GF-D8 (cell line): ENCODE data around the gene LIX1.

Experiments used
- DNase-seq: peaks from one replicate; lab custom pipeline; 2025; lab: John Stamatoyannopoulos, UW

The LIX1 gene

GRCh38 chr5:97074859-97075489 is 67.4 kb downstream of the LIX1 start:
- DNase-seq, result no peak

- no peak for DNase-seq
These were observed 69.0 kb downstream of the LIX1 start for GRCh38 chr5:97073420-97073819.

- DNase-seq, result no peak
These were observed 69.7 kb downstream of the LIX1 start for GRCh38 chr5:97072696-97073095.

- DNase-seq, result no peak
These were observed 70.4 kb downstream of the LIX1 start for GRCh38 chr5:97071993-97072392.

- DNase-seq, result no peak
These were observed 71.3 kb downstream of the LIX1 start for GRCh38 chr5:97071101-97071500.

- DNase-seq, result no peak
These were observed 72.2 kb downstream of the LIX1 start for GRCh38 chr5:97070234-97070633.

- no peak for DNase-seq
These were observed 75.0 kb downstream of the LIX1 start for GRCh38 chr5:97067296-97067850.

GRCh38 chr5:97065475-97065874 is 76.9 kb downstream of the LIX1 start:
- DNase-seq, result no peak

GRCh38 chr5:97063251-97063650 is 79.2 kb downstream of the LIX1 start:
- DNase-seq, result no peak

- DNase-seq, result no peak
These were observed 80.4 kb downstream of the LIX1 start for GRCh38 chr5:97062046-97062445.

- no peak for DNase-seq
These were observed 86.1 kb downstream of the LIX1 start for GRCh38 chr5:97056263-97056662.

GRCh38 chr5:97049175-97049574 is 93.2 kb downstream of the LIX1 start:
- DNase-seq, result no peak

GRCh38 chr5:97047076-97047475 is 95.3 kb downstream of the LIX1 start:
- no peak for DNase-seq

GRCh38 chr5:97046270-97046982 is 96.0 kb downstream of the LIX1 start:
- DNase-seq, result no peak

GRCh38 chr5:97044052-97044451 is 98.4 kb downstream of the LIX1 start:
- DNase-seq, result no peak

- DNase-seq, result no peak
These were observed 98.9 kb downstream of the LIX1 start for GRCh38 chr5:97043511-97043910.

- no peak for DNase-seq
These were observed 99.4 kb downstream of the LIX1 start for GRCh38 chr5:97042996-97043395.
